HepG2 (cell line): ENCODE results near the gene PPP1CC. TPM values are rescaled to one million over a fixed set of nuclear protein-coding genes. Genes with fewer than 3 reads are reported as not detected.

ENCODE experiments used
- ATAC-seq: fragments of 200-7000 bp; cut with Tn5 transposase; 3 replicates; pipeline ENCODE4 v1.9.1; 2020; ENCODE audit warnings: mild to moderate bottlenecking, moderate library complexity
- BruUV-seq: library from RNA; stranded (reverse); fragments of 400-500 nt; replicated peaks from 2 replicates; lab custom pipeline; 2021; lab: Mats Ljungman, UMichigan
- CTCF ChIA-PET: fragments of 300-600 bp; formaldehyde crosslinking; extraction: SDS; loops from one replicate; lab custom pipeline; 2021; ENCODE audit warnings: low total read pairs, inconsistent platforms, low intra/inter-chr PET ratio; lab: Yijun Ruan, JAX
- POLR2A ChIA-PET: fragments of 350-600 bp; sonication (Branson Sonifier 250); formaldehyde crosslinking; loops from one replicate; lab custom pipeline; 2020; ENCODE audit warnings: antibody characterized with exemption, inconsistent platforms; lab: Yijun Ruan, JAX
- DNase-seq: peaks from one replicate; pipeline ENCODE4 v3.0.0-alpha.2; 2015; ENCODE audit warnings: low spot score
- FAIRE-seq: peaks from 3 replicates; lab custom pipeline; 2011; peaks lifted over from hg19 to GRCh38; lab: Jason Lieb, UNC
- H2AFZ ChIP-seq: one replicate; pipeline ENCODE4 v1.6.1; 2011; ENCODE audit warnings: low read length, inconsistent platforms
- H3K27ac ChIP-seq: fragments of 300-600 bp; 3 replicates; pipeline ENCODE4 v1.8.0; 2011; ENCODE audit warnings: mixed run types, mild to moderate bottlenecking, mixed read lengths, low read length, inconsistent platforms; ENCODE audit not compliant: insufficient read depth; ENCODE audit errors: extremely low read length
- H3K27me3 ChIP-seq, 2 experiments: fragments of 200-600 bp in 1 of 2; 2 replicates in 1 of 2; 3 replicates in 1 of 2; pipeline versions ENCODE4 v1.6.0 to v1.8.0; 2011; ENCODE audit warnings: low read length in 2 of 2, mild to moderate bottlenecking in 2 of 2, moderate library complexity in 2 of 2, inconsistent platforms in 1 of 2; ENCODE audit not compliant: insufficient read depth in 2 of 2, control insufficient read depth in 1 of 2
- H3K36me3 ChIP-seq, 2 experiments: fragments of 200-600 bp in 1 of 2; replicated peaks in 1 of 2; 2 replicates in 1 of 2; 3 replicates in 1 of 2; pipeline versions ENCODE4 v1.5.1 to v1.8.0; 2011; ENCODE audit warnings: low read length in 2 of 2, inconsistent platforms in 1 of 2; ENCODE audit not compliant: insufficient read depth in 2 of 2, control insufficient read depth in 1 of 2
- H3K4me1 ChIP-seq: 2 replicates; pipeline ENCODE4 v1.5.1; 2012; ENCODE audit warnings: low read length, inconsistent platforms; ENCODE audit not compliant: insufficient read depth
- H3K4me2 ChIP-seq: 2 replicates; pipeline ENCODE4 v1.6.0; 2011; ENCODE audit warnings: low read depth, low read length, inconsistent platforms
- H3K4me3 ChIP-seq, 3 experiments: fragments of 200-600 bp in 1 of 3; sonication (generic), shearing (Covaris generic) in 1 of 3; replicated peaks in 1 of 3; 2 replicates each; pipeline ENCODE4 v1.5.1; 2011 to 2016; ENCODE audit warnings: low read length in 3 of 3, inconsistent platforms in 2 of 3, low read depth in 2 of 3, mild to moderate bottlenecking in 2 of 3, control low read depth in 1 of 3, mixed read lengths in 1 of 3; ENCODE audit not compliant: insufficient read depth in 1 of 3
- H3K79me2 ChIP-seq: one replicate; pipeline ENCODE4 v1.6.1; 2011; ENCODE audit warnings: low read length, inconsistent platforms; ENCODE audit not compliant: insufficient read depth
- H3K9ac ChIP-seq: 2 replicates; pipeline ENCODE4 v1.6.0; 2011; ENCODE audit warnings: mild to moderate bottlenecking, low read depth, low read length, inconsistent platforms; ENCODE audit not compliant: insufficient read depth
- H3K9me3 ChIP-seq: 2 replicates; pipeline ENCODE4 v1.5.1; 2012; ENCODE audit warnings: mild to moderate bottlenecking, low read length
- H4K20me1 ChIP-seq: 2 replicates; pipeline ENCODE4 v1.6.0; 2011; ENCODE audit warnings: inconsistent platforms, mild to moderate bottlenecking, low read length, moderate library complexity; ENCODE audit not compliant: insufficient read depth
- AGO2 ChIP-seq: fragments of 200-400 bp; formaldehyde crosslinking; optimal IDR thresholded peaks from 2 replicates; pipeline ENCODE3; 2017; ENCODE audit warnings: mild to moderate bottlenecking, low read depth, low read length, moderate library complexity
- BCL6 ChIP-seq: IDR thresholded peaks from 2 replicates; pipeline ENCODE4 v1.6.1; 2016; ENCODE audit warnings: missing genetic modification reagents, missing compliant biosample characterization
- KLF11 ChIP-seq: IDR thresholded peaks from 2 replicates; pipeline ENCODE4 v1.6.1; 2016; ENCODE audit warnings: missing compliant biosample characterization
- NONO ChIP-seq, 2 experiments: fragments of 450-650 bp in 1 of 2; sonication (generic) in 1 of 2; formaldehyde crosslinking in 1 of 2; IDR thresholded peaks in 1 of 2; conservative IDR thresholded peaks in 1 of 2; 2 replicates each; pipeline versions ENCODE4 v1.6.1 to v1.8.0; 2017 to 2022; ENCODE audit warnings: mild to moderate bottlenecking in 1 of 2, missing genetic modification reagents in 1 of 2, moderate library complexity in 1 of 2
- SIN3A ChIP-seq: IDR thresholded peaks from 2 replicates; pipeline ENCODE4 v1.6.1; 2011; ENCODE audit warnings: low read depth, mild to moderate bottlenecking, control low read depth, low read length, borderline replicate concordance
- SMC3 ChIP-seq: IDR thresholded peaks from 2 replicates; pipeline ENCODE4 v1.6.1; 2011; ENCODE audit warnings: low read length, improper control_type of control experiment
- SRSF9 ChIP-seq: fragments of 200-400 bp; formaldehyde crosslinking; IDR thresholded peaks from 2 replicates; pipeline ENCODE4 v1.6.1; 2018; ENCODE audit warnings: borderline replicate concordance, mild to moderate bottlenecking, low read depth, low read length; ENCODE audit not compliant: insufficient read depth, poor library complexity, severe bottlenecking
- YEATS2 ChIP-seq: sonication (generic); formaldehyde crosslinking; IDR thresholded peaks from 2 replicates; pipeline ENCODE4 v1.4.0; 2020; ENCODE audit warnings: missing genetic modification reagents, borderline replicate concordance
- ZBTB1 ChIP-seq: sonication (generic); formaldehyde crosslinking; IDR thresholded peaks from 2 replicates; pipeline ENCODE4 v1.4.0; 2020; ENCODE audit warnings: missing genetic modification reagents, borderline replicate concordance
- ZBTB7B ChIP-seq: sonication (generic); formaldehyde crosslinking; IDR thresholded peaks from 2 replicates; pipeline ENCODE4 v1.4.0; 2020; ENCODE audit warnings: missing genetic modification reagents
- ZNF264 ChIP-seq: sonication (generic); formaldehyde crosslinking; IDR thresholded peaks from 2 replicates; pipeline ENCODE4 v1.4.0; 2020; ENCODE audit warnings: missing genetic modification reagents
- ZNF563 ChIP-seq: sonication (generic); formaldehyde crosslinking; IDR thresholded peaks from 2 replicates; pipeline ENCODE4 v1.8.0; 2022; ENCODE audit warnings: mild to moderate bottlenecking, moderate library complexity, missing genetic modification reagents
- ZNF782 ChIP-seq: sonication (generic); formaldehyde crosslinking; IDR thresholded peaks from 2 replicates; pipeline ENCODE4 v1.4.0; 2020; ENCODE audit warnings: missing genetic modification reagents, mild to moderate bottlenecking, borderline replicate concordance
- ZNF788 ChIP-seq: sonication (generic); formaldehyde crosslinking; IDR thresholded peaks from 2 replicates; pipeline ENCODE4 v1.5.0; 2020; ENCODE audit warnings: mild to moderate bottlenecking, missing genetic modification reagents, borderline replicate concordance
- WGBS: methylation state at CpG from one replicate; pipeline ENCODE4 v1.1.6; 2017; ENCODE audit warnings: low lambda C conversion rate; 5-methylcytosine and 5-hydroxymethylcytosine counted together
- in situ Hi-C: cut with HindIII; loops from 2 replicates; pipeline ENCODE4 v1.10.0; 2017; ENCODE audit warnings: low pct_unique_long_range_greater_than_20kb; ENCODE audit not compliant: extremely low pct_ligation_motif_present
- intact Hi-C: fragments of 100-400 bp; cut with micrococcal nuclease; formaldehyde crosslinking; loops from one replicate; pipeline ENCODE4 v1.10.0; 2022; ENCODE audit not compliant: unreplicated experiment
- polyA plus RNA-seq, 8 experiments: library from polyadenylated mRNA; depleted of rRNA in 3 of 8; stranded (reverse) in 7 of 8; unstranded in 1 of 8; fragments of >200 nt; fragmentation: Illumina TruSeq in 4 of 8; extraction: Trizol in 4 of 8; gene quantifications; 2 replicates each; pipeline versions ENCODE4 v1.2.1 to v1.2.3, GENCODE V29; 2011 to 2016; ENCODE audit warnings: low read depth in 4 of 8, missing spikeins in 1 of 8, mixed read lengths in 1 of 8; ENCODE audit not compliant: insufficient read depth in 1 of 8
- total RNA-seq, 5 experiments: library from RNA; depleted of rRNA; stranded (reverse); fragments of >200 nt; fragmentation: Illumina TruSeq; extraction: Trizol; gene quantifications; 2 replicates each; pipeline ENCODE4 v1.2.3, GENCODE V29; 2016; ENCODE audit warnings: low read depth in 1 of 5
- TF ChIP-seq, protein P1 (sequence below): fragments of 450-650 bp; IDR thresholded peaks from 2 replicates; pipeline ENCODE4 v1.6.1; 2017; ENCODE audit warnings: mild to moderate bottlenecking
- TF ChIP-seq, protein P2 (sequence below): sonication (generic); formaldehyde crosslinking; IDR thresholded peaks from 2 replicates; pipeline ENCODE4 v1.4.0; 2020; ENCODE audit warnings: missing genetic modification reagents
- TF ChIP-seq, protein P3 (sequence below): sonication (generic); formaldehyde crosslinking; IDR thresholded peaks from 2 replicates; pipeline ENCODE4 v1.5.1; 2020; ENCODE audit warnings: mild to moderate bottlenecking, missing genetic modification reagents, borderline replicate concordance

PPP1CC gene
- total and polyA plus RNA-seq, 2 of the 13 experiments (the other 11 are each of a cell fraction or from before 2014, with no cell fraction given): 178 to 187 TPM

DNA sequence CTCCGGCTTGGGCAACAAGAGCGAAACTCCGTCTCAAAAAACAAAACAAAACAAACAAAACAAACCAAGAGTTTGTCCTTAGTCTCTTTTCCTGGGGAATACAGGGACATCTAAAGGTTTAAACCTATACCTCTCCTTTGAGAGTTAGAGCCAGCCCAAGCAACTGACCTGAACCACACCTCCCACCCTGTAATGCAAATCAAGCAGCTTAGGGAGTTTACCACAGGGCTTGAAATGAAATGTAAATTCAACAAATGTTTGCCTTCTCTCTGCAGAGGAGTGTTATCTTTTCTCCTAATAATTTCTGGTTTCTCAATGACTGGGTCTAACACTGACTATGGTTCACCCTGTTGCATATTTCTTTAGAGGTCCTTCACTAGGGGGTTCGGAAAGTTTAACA, 16.7 kb downstream of the PPP1CC start:
- ATAC-seq: no peak
- CTCF ChIA-PET: no interaction called here
- intact Hi-C loops: no loop called here

DNA sequence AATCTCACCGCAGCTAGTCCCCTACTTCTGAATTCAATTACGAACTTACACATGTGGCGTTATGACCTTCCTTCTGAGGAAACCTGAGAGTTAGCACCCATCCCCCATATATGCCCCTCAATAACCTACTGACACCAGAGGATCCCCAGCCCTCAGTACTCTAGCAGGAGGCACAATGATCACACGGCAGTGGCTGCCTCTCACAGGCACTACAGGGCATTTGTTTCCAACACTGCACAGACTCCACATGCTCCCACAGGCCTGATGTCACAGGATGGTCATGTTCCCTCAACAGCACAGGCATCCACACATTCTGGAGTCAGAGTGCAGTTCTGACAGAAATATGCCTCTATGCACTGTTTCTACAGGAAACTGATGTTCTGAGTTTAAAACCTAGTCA, 17.4 kb downstream of the PPP1CC start:
- Histone ChIP-seq H3K79me2 (peaks cover 23% of the 10 kb centered on the region), H3K4me3 (no peak overlapping the region), H3K4me1 (peaks cover 29% of the 10 kb centered on the region), H3K4me2 (no peak overlapping the region), H2AFZ (no peak overlapping the region), H3K27ac (no peak overlapping the region), H4K20me1 (peaks cover 27% of the 10 kb centered on the region), H3K36me3 (peaks cover 24 to 90% of the 10 kb centered on the region in 2 experiments), H3K27me3 (no peaks in the 10 kb centered on the region), H3K9me3 (no peaks in the 10 kb centered on the region), H3K9ac (no peak overlapping the region)
- intact Hi-C loops (no loop called here), in situ Hi-C loops (no loop called here)
- ChIA-PET POLR2A (no interaction called here), CTCF (no interaction called here)
- no peak for ATAC-seq
- no TSS peak for BruUV-seq
- no peak for FAIRE-seq
- 98% methylated on average over 4 of the region's 4 CpGs for WGBS
- no peak for DNase-seq
- TF ChIP-seq ZNF782 (CRISPR knock-in tag) (no peak), ZBTB7B (CRISPR knock-in tag) (no peak), SIN3A (no peak), NONO (IDR thresholded peaks at IDR 0.05) (no peak), NONO (CRISPR knock-in tag; conservative IDR thresholded peaks at IDR 0.05) (no peak), BCL6 (CRISPR knock-in tag) (no peak), KLF11 (no peak)
- TF ChIP-seq, protein P1, sequence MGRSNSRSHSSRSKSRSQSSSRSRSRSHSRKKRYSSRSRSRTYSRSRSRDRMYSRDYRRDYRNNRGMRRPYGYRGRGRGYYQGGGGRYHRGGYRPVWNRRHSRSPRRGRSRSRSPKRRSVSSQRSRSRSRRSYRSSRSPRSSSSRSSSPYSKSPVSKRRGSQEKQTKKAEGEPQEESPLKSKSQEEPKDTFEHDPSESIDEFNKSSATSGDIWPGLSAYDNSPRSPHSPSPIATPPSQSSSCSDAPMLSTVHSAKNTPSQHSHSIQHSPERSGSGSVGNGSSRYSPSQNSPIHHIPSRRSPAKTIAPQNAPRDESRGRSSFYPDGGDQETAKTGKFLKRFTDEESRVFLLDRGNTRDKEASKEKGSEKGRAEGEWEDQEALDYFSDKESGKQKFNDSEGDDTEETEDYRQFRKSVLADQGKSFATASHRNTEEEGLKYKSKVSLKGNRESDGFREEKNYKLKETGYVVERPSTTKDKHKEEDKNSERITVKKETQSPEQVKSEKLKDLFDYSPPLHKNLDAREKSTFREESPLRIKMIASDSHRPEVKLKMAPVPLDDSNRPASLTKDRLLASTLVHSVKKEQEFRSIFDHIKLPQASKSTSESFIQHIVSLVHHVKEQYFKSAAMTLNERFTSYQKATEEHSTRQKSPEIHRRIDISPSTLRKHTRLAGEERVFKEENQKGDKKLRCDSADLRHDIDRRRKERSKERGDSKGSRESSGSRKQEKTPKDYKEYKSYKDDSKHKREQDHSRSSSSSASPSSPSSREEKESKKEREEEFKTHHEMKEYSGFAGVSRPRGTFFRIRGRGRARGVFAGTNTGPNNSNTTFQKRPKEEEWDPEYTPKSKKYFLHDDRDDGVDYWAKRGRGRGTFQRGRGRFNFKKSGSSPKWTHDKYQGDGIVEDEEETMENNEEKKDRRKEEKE: no peak
- TF ChIP-seq, protein P2, sequence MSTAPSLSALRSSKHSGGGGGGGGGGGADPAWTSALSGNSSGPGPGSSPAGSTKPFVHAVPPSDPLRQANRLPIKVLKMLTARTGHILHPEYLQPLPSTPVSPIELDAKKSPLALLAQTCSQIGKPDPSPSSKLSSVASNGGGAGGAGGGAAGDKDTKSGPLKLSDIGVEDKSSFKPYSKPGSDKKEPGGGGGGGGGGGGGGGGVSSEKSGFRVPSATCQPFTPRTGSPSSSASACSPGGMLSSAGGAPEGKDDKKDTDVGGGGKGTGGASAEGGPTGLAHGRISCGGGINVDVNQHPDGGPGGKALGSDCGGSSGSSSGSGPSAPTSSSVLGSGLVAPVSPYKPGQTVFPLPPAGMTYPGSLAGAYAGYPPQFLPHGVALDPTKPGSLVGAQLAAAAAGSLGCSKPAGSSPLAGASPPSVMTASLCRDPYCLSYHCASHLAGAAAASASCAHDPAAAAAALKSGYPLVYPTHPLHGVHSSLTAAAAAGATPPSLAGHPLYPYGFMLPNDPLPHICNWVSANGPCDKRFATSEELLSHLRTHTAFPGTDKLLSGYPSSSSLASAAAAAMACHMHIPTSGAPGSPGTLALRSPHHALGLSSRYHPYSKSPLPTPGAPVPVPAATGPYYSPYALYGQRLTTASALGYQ (CRISPR knock-in tag): no peak

More for the DNA sequence above, 16.7 kb downstream of the PPP1CC start:
- H3K4me1 ChIP-seq: peaks cover 36% of the 10 kb centered on the region
- 94% methylated on average over 4 of the region's 4 CpGs for WGBS
- no peak overlapping the region for H3K4me3 ChIP-seq
- H3K27ac ChIP-seq: no peak overlapping the region
- no peak overlapping the region for H3K9ac ChIP-seq
- peaks cover 23% of the 10 kb centered on the region for H3K79me2 ChIP-seq
- H3K4me2 ChIP-seq: no peak overlapping the region
- BruUV-seq: no TSS peak
- no peaks in the 10 kb centered on the region for H3K27me3 ChIP-seq
- POLR2A ChIA-PET: no interaction called here
- H3K9me3 ChIP-seq: no peaks in the 10 kb centered on the region
- peaks cover 29 to 90% of the 10 kb centered on the region in 2 experiments for H3K36me3 ChIP-seq
- peaks cover 34% of the 10 kb centered on the region for H4K20me1 ChIP-seq
- in situ Hi-C loops: no loop called here
- no peak overlapping the region for H2AFZ ChIP-seq
- no peak for FAIRE-seq
- no peak for DNase-seq
- TF ChIP-seq ZNF788 (CRISPR knock-in tag): no peak
- TF ChIP-seq ZBTB1 (CRISPR knock-in tag): no peak
- TF ChIP-seq SMC3: no peak
- no peak for TF ChIP-seq SRSF9
- no peak for TF ChIP-seq ZNF563 (CRISPR knock-in tag)
- no peak for TF ChIP-seq AGO2
- TF ChIP-seq, protein P3, sequence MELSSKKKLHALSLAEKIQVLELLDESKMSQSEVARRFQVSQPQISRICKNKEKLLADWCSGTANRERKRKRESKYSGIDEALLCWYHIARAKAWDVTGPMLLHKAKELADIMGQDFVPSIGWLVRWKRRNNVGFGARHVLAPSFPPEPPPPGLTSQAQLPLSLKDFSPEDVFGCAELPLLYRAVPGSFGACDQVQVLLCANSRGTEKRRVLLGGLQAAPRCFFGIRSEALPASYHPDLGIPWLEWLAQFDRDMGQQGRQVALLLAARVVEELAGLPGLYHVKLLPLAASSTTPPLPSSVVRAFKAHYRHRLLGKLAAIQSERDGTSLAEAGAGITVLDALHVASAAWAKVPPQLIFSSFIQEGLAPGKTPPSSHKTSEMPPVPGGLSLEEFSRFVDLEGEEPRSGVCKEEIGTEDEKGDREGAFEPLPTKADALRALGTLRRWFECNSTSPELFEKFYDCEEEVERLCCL (CRISPR knock-in tag): no peak
- no peak for TF ChIP-seq YEATS2 (CRISPR knock-in tag)
- no peak for TF ChIP-seq ZNF264 (CRISPR knock-in tag)
- TF ChIP-seq, all 625 proteins: peak for 0
